HG03378 (cell line): ENCODE measurements around the gene OR52E6.

Source experiments
- ATAC-seq: cut with Tn5 transposase; IDR thresholded peaks from one replicate; pipeline ENCODE4 v1.9.1; 2021; ENCODE audit warnings: mild to moderate bottlenecking, moderate library complexity; ENCODE audit not compliant: unreplicated experiment

OR52E6 gene

GRCh38 chr11:5803982-5804381 lies 37.7 kb downstream of the OR52E6 start:
- ATAC-seq, result no peak

GRCh38 chr11:5796541-5796940 lies 45.2 kb downstream of the OR52E6 start:
- ATAC-seq, result no peak

DNA sequence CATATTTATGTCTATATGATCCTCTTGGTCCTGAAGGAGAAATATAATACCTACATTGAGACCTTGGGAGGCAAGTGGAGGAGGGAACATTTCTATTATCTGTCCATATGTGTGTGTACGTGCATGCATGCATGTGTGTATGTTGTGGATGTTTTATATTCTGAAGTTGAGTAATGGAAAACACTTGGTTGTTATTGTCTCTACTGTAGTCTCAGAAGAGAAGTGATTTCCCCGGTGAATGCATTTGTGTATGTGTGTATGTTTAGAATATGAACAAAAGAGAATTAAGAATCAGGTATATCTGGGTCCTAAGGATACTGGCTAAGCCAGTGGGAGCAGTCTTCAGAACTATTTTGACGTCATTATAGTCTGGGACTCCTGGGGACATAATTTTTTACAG lies 50.5 kb downstream of the OR52E6 start, which contains the start of gene OR52N1:
Gene OR52N1 (minus strand): TSS at position 101 of the 400 bp plus-strand sequence. CDS start 2,449 bp downstream, outside the sequence.
- no peak for ATAC-seq
